ENCODE results near the gene ASB18.
"Not testable (repeated sequence)": the region's sequence is repeated elsewhere in the genome, so short reads cannot be mapped to it uniquely, and the experiment has no call there.

ASB18 gene

DNA sequence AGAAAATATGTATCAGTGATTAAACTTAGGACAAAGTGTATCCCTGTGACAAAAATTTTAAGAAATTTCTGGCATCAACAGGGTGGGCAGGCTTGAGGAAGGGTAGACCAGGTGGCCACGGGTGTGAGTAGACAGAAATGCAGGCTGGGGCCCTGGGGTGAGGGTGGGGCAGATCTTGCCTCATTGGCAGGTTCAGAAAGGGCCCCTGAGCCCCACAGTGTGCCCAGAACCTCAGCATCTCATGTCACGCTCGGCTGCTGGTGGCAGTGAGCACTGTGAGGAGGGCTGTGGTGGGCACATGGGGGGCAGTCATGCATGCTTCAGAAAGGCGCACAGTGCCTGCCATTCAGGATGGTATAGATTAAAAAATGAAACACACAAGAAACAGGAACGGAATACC, 7.6 kb upstream of the ASB18 start:
- TF ChIP-seq, protein P1, sequence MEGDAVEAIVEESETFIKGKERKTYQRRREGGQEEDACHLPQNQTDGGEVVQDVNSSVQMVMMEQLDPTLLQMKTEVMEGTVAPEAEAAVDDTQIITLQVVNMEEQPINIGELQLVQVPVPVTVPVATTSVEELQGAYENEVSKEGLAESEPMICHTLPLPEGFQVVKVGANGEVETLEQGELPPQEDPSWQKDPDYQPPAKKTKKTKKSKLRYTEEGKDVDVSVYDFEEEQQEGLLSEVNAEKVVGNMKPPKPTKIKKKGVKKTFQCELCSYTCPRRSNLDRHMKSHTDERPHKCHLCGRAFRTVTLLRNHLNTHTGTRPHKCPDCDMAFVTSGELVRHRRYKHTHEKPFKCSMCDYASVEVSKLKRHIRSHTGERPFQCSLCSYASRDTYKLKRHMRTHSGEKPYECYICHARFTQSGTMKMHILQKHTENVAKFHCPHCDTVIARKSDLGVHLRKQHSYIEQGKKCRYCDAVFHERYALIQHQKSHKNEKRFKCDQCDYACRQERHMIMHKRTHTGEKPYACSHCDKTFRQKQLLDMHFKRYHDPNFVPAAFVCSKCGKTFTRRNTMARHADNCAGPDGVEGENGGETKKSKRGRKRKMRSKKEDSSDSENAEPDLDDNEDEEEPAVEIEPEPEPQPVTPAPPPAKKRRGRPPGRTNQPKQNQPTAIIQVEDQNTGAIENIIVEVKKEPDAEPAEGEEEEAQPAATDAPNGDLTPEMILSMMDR (IDR thresholded peaks at IDR 0.05; ENCODE audit: control insufficient read depth, insufficient read depth, low read depth, low read length, missing control alignments), result no peak
- no peak overlapping the region for H3K4me3 ChIP-seq (ENCODE audit: control insufficient read depth, low read depth, low read length)
- no peak for DNase-seq (ENCODE audit: low read depth)

DNA sequence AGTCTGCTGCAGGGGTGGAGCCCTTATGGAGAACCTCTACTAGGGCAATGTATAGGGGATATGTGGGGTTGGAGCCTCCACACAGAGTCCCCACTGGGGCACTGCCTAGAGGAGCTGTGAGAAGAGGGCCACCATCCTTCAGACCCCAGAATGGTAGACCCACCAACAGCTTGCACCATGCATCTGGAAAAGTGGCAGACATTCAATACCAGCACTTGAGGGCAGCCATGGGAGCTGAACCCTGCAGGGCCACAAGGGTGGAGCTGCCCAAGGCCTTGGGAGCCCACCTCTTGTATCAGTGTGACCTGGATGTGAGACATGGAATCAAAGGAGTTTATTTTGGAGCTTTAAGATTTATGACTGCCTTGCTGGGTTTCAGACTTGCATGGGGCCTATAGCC, 5.7 kb upstream of the ASB18 start:
- not testable (repeated sequence) for H3K4me3 ChIP-seq (ENCODE audit: control insufficient read depth, low read depth, low read length); DNase-seq (ENCODE audit: low read depth)

DNA sequence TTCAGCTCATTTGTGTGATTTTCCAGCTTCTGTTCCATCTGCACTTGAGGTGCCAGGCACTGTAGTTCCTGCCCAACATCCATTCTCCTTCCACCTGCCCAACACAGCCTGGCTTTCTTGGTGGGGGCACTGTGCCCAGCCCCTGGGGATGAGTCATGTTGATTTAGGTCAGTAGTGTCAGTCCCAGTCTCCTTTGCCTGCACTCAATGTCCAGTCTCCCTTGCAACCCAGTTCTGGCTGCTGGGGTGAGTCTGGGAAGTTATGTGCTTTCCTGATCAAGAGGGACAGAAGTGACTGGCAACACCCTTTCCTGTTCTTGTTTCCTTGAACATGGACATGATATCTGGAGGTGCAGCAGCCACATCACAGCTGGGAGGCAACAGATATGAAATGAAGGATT, 1.5 kb upstream of the ASB18 start:
- no peak for DNase-seq (ENCODE audit: low read depth)
- TF ChIP-seq, protein P1 (IDR thresholded peaks at IDR 0.05; ENCODE audit: control insufficient read depth, insufficient read depth, low read depth, low read length, missing control alignments), result no peak

DNA sequence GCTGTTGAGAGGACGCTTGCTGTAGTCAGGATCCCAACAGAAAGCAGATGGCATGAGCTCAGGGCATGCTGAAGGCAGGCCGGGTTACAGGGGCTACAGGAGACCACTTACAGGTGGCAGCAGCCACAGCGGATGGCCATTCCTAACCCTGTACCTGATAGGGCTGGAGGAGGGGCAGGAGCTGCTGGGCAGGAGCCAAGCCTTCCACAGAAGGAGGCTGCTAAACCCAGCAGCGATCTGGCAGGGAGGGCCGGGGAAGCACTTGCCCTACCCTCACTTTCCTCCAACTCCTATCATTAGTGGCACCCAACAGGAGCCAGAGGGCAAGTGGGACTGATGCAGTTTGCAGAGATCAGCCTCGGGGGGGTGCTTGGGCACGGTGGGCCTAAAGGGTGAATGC, 2.0 kb downstream of the ASB18 start:
- no peak for DNase-seq (ENCODE audit: low read depth)

More for the DNA sequence above, 1.5 kb upstream of the ASB18 start:
- no peak overlapping the region for H3K4me3 ChIP-seq (ENCODE audit: control insufficient read depth, low read depth, low read length)

DNA sequence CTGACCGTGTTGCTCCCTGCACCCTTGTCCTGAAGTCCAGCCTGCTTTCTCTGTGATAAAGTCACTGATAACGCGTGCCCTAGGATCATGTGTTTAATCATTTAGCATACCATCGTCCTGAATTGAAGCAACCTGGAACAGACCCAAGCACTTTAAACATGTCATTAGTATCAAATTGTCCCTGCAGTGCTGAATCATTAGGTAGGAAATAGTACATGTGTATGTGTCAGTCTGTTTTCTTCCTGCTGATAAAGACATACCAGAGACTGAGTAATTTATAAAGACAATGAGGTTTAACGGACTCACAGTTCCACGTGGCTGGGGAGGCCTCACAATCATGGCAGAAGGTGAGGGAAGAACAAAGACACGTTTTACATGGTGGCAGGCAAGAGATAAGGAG, 2.8 kb downstream of the ASB18 start:
- H3K4me3 ChIP-seq (ENCODE audit: control insufficient read depth, low read depth, low read length), result no peak overlapping the region
- no peak for DNase-seq (ENCODE audit: low read depth)

More for the DNA sequence above, 2.0 kb downstream of the ASB18 start:
- H3K4me3 ChIP-seq (ENCODE audit: control insufficient read depth, low read depth, low read length), result no peak overlapping the region
- TF ChIP-seq, protein P1 (IDR thresholded peaks at IDR 0.05; ENCODE audit: control insufficient read depth, insufficient read depth, low read depth, low read length, missing control alignments), result no peak

DNA sequence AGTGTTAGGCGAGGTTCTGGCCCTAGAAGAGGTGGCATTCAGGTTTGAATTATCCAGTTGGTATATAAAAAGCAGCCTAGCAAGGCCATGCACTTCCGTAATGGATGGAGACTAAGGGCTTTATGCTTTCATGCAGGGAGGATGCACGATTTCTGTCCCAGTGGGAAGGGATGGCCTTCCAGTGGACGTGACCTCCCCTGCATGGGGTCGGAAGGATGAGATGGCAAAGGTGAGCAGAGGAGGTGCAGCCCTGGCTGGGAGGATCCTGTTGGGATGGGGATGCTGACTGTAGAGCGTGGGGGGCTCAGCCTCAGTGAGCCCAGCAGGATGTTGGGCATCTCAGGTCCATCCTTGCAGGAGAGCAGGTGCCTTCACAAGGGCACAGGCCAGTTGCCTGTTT, 4.8 kb downstream of the ASB18 start:
- TF ChIP-seq, protein P1 (IDR thresholded peaks at IDR 0.05; ENCODE audit: control insufficient read depth, insufficient read depth, low read depth, low read length, missing control alignments), result no peak
- DNase-seq (ENCODE audit: low read depth), result no peak
- no peak overlapping the region for H3K4me3 ChIP-seq (ENCODE audit: control insufficient read depth, low read depth, low read length)

More for the DNA sequence above, 2.8 kb downstream of the ASB18 start:
- TF ChIP-seq, protein P1 (IDR thresholded peaks at IDR 0.05; ENCODE audit: control insufficient read depth, insufficient read depth, low read depth, low read length, missing control alignments), result no peak

DNA sequence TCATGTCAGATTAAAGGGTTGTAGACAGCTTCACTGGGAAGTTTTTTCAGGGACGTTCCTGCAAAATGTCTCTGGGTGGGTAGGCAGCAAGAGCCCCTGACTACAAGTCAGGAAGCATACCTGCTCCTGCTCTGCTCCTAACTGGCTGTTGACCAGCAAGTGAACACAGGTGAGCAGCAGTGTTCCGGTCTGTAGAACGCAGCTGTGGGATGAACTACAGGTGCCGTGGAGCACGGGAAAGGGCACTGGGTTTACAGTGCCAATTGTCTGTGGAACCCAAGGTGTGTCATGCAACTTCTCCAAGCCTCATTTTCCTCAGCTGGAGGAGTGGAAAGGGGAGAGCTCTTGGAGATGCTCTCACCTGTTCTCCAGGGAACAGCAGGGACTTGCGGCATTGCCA, 6.6 kb downstream of the ASB18 start:
- TF ChIP-seq, protein P1 (IDR thresholded peaks at IDR 0.05; ENCODE audit: control insufficient read depth, insufficient read depth, low read depth, low read length, missing control alignments), result no peak
- no peak for DNase-seq (ENCODE audit: low read depth)
- no peak overlapping the region for H3K4me3 ChIP-seq (ENCODE audit: control insufficient read depth, low read depth, low read length)

Data from AG09309 (cell line).